Fibroblast of peridontal ligament (primary cell): Measurements from ENCODE around the gene LGR4.
"Not testable (repeated sequence)": the region's sequence is repeated elsewhere in the genome, so short reads cannot be mapped to it uniquely, and the experiment has no call there.

Experiments used
- DNase-seq: peaks from one replicate; pipeline ENCODE4 v3.0.0-alpha.2; 2010; ENCODE audit errors: extremely low read depth

LGR4 gene

DNA sequence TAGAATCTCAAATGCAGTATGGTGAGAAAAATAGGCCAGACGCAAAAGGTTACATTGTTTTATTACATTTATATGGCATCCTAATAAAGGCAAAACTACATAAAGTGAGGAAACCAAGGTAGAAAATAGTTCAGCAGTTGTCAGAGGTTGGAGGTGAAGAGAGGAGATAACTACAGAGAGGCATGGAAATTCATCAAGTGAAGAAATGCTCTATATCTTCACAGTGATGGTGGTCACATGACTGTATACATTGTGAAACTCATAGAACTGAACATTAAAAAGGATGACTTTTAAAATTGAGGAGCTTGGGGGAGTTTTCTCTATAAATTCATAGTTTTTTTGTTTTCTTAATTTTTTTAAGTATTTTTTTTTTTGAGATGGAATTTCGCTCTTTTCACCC lies 14.4 kb downstream of the LGR4 start:
- no peak for DNase-seq

DNA sequence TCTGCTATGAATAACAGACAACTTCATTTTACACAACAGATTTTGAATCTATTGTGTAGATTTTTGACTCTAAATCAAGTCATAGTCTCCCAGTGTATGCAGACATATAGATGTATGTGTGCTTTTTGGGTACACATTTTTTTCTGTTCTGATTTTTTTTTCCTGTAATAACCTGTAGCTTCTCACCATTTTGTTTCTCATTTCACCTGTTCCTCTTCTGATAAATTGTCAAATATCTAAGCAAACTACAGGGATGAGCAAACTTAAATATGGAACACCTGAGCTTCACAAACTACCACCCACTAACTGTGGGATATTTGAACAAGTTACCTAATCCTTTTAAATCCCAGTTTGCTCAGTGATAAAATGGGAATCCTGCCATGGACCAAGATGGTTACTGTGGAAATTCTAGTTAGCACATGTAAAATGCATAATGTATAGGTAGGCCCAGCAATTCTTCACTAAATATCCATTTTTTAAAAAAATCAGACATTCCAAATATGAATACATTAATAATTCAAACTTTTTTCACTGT lies 15.7 kb downstream of the LGR4 start:
- DNase-seq, result no peak

DNA sequence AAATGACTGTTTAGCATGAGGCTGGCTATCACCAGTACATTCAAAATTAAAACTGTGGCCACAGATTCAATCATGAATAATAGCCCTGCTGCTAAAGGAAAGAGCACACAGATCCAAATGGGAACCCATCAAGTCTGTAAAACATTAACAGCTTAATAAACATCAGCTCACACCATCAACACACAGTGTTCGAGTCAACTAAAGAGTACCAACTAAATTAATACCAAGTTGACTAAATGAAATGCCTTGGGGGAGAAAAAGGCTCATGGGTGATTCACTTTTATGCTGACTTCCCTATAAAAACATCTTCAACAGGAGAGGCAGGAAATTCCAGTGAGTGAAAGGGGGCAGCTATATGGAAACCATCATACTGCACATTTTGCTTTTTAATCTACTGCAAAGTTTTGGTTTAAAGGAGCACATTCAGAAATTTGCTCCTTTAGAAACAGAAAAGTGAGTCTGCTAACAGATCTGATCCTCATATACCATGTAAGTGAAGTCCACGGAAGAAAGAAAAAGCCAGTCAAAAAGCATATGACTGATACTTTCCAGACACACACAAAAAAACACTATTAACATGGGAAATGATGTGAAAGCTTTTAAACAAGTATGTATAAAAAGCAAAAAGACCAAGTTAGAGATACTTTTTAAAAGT lies 16.3 kb downstream of the LGR4 start:
- peak; percentile 38 for DNase-seq

DNA sequence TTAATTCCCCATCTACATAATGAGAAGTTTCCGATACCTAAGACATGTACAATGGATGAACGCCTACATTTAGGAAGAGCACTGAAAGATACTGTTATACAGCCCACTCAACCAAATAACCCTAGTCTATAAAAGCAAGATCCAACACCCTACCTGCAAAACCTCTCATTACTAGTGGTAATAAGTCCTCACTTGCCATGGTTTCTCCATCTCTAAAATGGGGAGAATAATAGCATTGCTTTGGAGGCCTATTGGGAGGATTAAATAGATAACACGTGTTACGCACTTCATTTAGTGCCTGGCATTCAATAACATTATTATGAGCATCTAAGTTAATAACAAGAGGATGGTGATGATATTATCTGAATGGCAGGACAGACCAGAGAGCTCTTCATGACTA lies 16.9 kb downstream of the LGR4 start:
- DNase-seq, result no peak

DNA sequence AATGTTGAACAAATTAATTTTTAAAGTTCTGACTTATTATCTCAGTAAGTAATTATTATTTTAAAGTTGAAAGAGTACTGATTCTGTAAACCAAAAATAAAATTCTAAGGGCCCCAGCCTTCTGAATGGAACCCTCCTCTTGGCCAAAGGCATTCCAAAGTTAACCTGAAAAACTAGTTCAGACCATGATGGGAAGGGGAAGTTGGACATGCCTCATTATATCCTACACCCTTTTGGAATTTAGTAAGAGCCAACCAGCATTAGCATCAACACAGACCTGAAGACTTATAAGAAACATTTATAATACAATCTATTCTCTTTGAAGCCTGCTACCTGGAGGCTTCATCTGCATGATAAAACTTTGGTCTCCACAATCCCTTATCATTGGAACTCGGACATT lies 18.9 kb downstream of the LGR4 start:
- no peak for DNase-seq

DNA sequence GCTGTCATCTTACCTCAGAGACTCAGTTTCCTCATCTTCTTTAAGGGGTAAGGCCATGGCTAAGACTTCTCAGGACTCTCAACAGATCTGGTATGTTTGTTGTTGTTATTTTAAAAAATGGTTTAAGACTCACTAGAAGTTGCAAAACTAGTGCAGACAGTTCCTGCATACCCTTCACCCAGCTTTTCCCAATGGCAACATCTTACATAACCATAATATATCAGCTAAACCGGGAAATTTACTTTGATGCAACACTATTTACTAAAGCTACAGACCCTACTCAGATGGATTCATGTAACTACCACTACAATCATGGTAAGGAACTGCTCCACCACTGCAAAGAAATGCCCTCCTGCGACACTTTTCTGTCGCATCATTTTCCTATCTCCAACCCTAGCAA lies 20.4 kb downstream of the LGR4 start:
- no peak for DNase-seq

DNA sequence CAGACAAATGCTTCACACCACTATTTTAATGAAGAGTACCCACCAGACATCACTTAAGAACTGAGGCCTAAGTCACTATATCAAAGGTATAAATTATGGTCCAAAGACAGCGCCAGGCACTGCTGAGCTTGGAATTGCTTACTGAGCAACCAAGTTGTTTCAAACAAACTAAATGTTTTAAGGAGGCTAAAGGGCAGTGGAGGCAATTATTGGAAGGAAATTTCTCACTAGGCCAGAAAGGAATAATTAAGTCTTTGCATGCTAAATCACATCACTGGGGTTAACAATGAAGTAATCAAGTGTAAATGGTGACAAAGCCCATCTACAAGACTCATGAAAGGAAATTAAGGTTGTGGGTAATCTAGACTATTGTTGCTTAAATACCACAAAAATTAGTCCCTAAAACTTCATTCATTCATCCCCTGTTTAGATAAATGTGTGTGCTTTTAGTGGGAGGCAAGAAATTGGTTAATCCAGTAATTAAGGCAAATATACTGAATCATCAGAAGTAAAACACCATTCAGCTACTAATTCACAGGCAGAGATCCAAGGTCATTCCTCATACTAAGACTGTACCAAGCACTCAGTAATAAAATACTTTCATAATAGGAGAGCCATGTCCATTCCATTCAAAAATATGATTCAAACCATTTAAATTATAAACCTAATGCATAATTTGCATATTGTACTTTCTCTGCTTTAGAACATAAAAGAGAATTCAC lies 21.2 kb downstream of the LGR4 start:
- DNase-seq, result peak; percentile 38

DNA sequence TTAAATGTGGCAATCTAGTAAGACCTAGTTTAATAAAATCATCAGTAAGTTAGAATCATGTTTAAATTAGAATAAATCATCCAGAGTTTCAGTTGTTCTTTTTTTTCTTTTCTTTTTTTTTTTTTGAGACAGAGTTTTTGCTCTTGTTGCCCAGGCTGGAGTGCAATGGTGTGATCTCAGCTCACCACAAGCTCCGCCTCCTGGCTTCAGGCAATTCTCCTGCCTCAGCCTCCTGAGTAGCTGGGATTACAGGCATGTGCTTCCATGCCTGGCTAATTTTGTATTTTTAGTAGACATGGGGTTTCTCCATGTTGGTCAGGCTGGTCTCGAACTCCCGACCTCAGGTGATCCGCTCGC lies 24.4 kb downstream of the LGR4 start:
- DNase-seq, result not testable (repeated sequence)

DNA sequence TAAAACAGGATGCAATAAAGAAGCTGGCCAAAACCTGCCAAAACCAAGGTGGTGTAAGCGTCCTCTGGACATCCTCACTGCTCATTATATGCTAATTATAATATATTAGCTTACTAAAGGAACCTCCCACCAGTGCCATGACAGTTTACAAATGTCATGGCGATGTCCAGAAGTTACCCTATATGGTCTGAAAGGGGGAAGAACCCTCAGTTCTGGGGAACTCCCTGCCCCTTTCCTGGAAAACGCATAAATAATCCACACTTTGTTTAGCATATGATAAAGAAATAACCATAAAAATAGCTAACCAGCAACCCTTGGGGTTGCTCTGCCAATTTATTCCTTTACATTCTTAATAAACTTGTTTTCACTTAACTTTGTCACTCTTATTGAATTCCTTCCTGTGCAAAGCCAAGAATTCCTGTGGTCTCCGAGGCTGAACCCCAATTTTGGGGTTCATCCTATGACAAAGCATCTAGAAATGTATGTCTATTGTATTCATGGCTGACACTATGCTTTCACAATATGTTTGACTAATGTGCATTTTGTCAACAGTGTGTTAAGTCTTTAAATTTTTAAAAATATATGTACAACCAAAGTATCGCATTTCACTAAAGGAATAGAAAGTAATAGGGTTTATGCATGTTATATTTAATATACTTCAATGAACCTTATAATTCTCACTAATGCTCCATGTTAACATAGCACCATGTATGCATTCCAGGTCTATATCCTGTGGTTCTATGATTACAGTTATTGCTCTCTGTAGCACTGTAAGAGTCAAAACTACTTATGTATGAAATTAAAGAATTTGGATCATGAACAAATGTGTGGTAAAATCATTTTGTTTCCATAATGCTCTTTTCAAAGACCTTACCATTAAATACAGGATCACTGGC lies 25.1 kb downstream of the LGR4 start:
- DNase-seq, result peak; percentile 28

DNA sequence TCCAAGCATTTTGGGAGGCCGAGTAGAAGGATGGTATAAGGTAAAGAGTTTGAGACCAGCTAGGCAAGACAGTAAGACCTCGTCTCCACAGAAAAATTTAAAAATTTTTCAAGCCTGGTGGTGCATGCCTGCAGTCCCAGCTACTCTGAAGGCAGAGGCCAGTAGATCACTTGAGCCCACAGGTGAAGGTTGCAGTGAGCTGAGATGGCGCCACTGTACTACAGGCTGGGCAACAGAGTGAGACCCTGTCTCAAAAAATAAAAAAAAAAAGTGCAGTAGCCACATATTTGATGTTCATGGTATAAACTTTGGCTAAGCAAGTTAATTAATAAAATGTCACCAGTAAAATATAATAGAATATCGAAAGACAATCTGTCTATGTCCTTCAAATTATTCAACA lies 27.0 kb downstream of the LGR4 start:
- no peak for DNase-seq

DNA sequence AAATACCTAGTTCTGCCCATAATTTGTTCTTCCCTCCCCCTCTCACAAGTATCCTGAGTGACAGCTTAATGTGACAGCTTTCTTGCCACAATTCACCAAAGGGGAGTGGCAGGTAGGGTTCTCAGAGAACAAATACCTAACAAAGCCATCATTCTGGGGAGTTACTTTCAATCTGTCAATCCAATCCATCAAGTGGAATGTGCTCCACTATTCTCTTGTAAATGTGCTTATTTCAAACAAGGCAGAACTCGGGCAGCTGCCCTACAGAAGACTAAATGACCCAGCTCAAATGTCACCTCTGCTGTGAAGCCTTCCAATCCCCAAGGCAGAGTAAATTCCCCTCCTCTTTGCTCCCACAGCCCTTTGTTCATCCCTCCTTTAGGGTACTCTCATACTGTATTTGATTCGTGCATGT lies 27.8 kb downstream of the LGR4 start:
- DNase-seq, result no peak

DNA sequence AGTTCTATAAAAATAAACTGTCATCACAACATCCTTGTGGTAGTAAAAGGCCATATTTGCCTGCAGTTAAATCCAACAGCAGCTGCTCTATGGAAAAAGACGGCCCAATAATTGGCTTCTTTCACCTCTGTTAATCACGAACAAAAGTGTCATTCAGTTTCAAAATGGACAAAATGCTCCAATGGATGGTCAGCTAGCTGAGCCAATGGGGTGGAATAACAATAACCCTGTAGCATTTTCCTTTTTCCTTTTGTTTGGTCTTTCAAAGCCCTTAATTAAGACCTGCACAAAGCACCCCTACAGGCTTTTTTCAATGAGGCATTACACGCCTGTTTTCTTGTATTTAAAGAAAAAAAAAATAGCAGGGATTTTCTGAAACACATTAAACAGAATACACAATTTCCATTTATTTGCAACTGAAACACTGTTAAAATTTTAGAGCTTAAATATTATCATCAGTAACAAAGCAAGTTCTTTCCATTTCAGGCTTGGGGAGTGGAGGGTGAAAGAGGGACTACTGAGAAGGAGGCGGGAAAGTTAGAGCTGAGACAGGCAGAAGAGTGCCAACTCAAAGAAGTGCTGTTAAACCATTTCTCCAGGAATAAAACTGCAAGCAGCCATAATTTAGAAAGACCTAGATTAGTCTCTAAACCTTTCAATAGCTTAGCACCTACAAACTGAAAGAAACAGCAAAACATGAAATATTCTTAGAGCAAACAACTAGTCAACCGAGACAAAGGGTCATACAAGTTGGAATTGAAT lies 28.7 kb downstream of the LGR4 start:
- no peak for DNase-seq

DNA sequence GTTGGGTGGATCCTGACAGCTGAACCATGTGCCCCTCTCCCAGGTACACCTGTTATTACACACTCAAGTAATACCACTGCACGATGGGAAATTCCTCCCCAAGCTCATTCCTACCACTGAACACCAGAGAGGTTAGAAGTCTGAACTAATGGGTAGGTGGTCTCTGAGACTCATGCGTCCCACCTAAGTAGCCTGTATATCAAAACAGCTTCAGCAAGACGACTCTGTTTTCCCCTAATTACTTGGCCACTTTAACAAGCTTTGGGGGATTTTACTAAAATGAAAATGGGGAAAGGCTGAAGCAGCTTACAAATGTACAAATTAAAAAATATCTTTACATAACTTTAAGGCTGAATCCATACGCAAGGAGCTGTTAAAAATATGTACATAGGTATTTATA lies 29.4 kb downstream of the LGR4 start:
- DNase-seq, result no peak

DNA sequence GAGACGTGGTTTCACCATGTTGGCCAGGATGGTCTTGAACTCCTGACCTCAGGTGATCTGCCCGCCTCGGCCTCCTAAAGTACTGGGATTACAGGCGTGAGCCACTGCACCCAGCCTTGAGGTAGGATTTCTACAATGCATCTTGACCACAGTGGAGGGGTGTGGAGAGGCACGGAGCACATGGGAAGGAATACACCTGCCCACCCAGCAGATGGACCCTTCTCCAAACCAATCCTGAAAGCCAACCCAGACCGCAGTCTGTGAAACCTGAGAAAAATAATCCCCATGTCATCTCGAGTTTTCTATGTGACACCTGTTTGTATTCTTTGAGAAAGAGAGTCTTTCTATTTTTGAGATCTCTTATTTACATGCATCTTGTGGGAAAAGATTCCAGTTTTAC lies 32.5 kb downstream of the LGR4 start:
- DNase-seq, result no peak

DNA sequence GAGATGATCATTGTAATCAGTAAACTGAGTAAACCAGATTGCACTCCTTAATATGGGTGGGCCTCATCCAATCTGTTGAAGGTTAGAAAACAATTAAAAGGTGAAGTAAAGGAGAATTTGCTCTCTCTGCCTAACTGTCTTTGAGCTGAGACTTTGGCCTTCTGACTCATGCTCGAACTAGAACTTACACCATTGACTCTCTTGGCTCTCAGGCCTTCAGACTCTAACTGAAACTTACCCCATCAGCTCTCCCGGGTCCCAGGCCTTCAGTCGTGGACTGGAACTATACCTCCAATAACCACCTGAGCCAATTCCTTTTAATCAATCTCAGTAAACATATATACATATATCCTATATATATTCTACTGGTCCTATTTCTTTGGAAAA lies 34.0 kb downstream of the LGR4 start:
- no peak for DNase-seq

DNA sequence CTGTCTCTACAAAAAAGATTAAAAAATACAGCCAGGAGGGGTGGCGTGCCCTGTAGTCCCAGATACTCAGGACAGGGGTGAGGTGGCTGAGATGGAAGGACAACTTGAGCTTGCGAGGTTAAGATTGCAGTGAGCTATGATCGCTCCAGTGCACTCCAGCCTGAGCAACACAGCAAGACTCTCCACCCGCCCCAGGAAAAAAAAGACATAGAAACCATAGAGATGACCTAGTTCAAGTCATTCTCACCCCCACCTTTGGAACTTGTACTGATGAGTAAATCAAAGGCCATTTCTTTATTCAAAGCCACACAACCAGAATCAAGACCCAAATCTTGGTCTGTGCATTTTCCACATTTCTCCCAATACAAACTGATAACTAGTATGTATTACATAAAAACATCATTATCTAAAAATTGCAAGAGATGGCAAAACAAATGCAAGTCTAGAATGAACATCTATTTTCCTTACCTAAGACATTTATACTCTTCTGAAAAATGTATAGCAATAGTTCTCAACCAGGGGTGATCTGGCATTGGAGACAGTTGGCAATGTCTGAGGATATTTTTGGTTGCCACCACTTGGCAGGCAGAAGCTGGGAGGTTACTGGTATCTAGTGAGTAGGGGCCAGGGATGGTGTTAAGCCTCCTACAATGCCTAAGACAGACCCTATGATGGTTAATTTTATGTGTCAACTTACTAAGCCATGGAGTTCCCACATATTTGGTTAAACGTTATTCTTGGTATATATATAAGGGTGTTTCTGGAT lies 34.6 kb downstream of the LGR4 start:
- no peak for DNase-seq

DNA sequence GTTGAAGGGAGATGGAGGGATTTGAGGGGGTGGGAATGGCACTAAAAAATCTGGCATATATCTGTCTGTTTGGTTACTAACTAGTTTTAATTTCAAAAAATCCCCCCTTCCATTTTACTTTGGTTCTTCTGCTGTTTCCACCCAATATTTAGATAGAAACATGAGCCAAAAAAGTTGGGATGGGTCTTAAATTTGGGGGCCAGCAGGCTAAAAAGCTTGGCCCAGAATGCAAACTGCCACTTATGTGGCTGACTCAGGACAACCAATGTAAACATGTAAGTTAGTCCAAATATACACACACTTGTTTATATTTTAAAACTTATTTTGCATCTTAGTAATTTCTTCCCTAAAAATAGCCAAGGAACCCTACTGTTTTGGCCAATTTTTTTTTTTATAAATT lies 35.7 kb downstream of the LGR4 start:
- no peak for DNase-seq

DNA sequence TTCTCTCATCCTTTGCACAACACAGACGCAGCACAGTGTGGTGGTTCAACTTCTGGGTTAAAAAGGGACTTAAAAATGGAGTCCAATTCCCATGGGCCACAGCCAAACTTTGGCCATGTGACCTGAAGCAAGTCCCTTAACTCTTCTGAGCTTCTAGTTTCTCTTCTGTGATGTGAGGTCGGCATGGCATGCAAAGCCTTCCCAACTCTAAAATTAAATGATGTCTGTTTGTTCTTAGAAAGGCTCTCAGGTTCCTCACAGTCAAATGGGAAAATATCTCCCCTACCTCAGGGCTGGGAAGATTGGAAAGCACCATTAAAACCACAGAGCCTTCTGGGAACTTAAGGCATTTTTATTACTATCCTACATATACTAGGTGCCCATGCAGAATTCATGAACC lies 38.8 kb downstream of the LGR4 start:
- peak; percentile 33 for DNase-seq

DNA sequence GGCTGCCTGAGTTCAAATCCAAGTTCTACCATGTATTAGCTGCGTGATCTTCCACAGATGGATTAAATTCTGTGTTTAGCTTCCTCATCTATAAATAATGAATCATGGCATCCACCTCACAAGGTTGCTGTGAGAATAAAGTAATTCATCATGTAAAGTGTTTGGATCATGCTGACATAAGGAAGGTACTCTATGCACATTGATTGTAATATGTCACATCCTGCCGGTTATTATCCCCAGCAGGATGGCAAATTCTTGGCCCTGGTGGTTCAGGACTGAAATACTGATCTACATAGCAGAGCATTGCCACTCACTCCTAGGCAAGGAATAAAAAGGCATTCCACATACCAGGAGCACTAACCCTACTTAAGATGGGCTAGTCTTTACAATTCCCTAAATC lies 40.8 kb downstream of the LGR4 start:
- no peak for DNase-seq

DNA sequence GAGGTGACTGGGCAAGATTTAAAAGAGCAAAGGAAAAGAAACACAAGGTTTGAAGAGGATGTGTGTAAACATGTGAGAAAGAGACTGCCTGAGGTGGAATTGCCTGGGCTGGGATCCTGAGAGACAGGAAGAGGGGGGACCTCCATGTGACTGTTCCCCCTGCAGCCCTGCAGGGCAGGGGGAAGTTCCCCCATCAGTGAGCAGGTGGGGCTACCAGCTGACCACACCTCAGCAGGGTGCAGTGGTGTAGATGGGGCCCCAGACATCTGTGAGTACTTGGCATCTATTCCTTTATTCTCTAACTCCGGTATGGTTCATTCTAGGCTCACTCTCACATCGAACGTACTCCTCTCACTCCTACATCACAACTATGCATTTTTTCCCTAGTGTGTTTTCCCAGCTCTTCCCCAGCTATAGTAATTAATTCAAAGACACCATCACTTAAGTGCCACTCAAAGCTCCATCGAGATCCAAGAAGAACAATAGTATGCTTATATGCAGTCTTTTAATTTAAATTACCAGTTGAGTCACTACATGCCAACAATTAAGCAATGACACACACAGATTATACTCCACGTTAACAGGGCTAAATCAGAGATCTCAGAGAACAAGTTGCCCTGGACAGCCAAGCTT lies 42.7 kb downstream of the LGR4 start:
- peak; percentile 18 for DNase-seq
